ENCODE results near the gene PIK3AP1.

DNA sequence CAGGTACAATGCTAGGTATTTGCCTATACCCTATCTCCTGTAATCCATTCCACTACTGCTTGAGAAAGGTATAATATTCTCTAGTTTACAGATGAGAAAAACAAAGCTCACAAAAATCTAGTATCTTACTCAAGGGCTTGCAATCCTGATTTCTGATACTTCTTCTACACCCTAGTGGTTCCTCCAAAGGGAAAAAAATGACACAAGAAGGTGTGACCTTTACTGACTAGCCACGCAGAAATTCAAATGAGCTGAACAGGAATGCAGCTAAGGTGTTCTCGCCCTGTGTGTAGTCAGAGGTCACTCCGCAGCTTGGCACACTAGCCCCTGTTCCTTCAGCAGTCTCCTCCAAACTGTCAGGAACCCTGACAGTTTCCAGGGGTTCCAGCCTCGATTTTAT lies 74.0 kb downstream of the PIK3AP1 start:
- TF ChIP-seq ELF1 (IDR thresholded peaks at IDR 0.05) (no peak), SIN3A (IDR thresholded peaks at IDR 0.05; ENCODE audit: borderline replicate concordance, low read depth, low read length) (no peak), POLR2AphosphoS5 (IDR thresholded peaks at IDR 0.05; ENCODE audit: low read depth, low read length) (no peak), TCF12 (IDR thresholded peaks at IDR 0.05) (no peak), TAF1 (IDR thresholded peaks at IDR 0.05; ENCODE audit: borderline replicate concordance, low read depth, low read length) (no peak), FOSL2 (IDR thresholded peaks at IDR 0.05; ENCODE audit: borderline replicate concordance, low read depth) (no peak), YY1 (IDR thresholded peaks at IDR 0.05; ENCODE audit: low read depth) (no peak), CTCF (IDR thresholded peaks at IDR 0.05) (no peak), EZH2phosphoT487 (IDR thresholded peaks at IDR 0.05; ENCODE audit: borderline replicate concordance, low read depth) (no peak), TEAD4 (IDR thresholded peaks at IDR 0.05; ENCODE audit: borderline replicate concordance, insufficient read depth) (no peak)
- TF ChIP-seq, protein P1, sequence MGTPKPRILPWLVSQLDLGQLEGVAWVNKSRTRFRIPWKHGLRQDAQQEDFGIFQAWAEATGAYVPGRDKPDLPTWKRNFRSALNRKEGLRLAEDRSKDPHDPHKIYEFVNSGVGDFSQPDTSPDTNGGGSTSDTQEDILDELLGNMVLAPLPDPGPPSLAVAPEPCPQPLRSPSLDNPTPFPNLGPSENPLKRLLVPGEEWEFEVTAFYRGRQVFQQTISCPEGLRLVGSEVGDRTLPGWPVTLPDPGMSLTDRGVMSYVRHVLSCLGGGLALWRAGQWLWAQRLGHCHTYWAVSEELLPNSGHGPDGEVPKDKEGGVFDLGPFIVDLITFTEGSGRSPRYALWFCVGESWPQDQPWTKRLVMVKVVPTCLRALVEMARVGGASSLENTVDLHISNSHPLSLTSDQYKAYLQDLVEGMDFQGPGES (IDR thresholded peaks at IDR 0.05; ENCODE audit: low read depth, low read length): no peak
